Small intestine (tissue), 7 donors: ENCODE measurements around the gene ACSL4. TPM values are rescaled to one million over a fixed set of nuclear protein-coding genes. Genes with fewer than 3 reads are reported as not detected.

Experiments
- DNase-seq, 2 donors: peaks; one replicate each; pipeline versions ENCODE4 v3.0.0 to v3.0.0-alpha.2; 2013
- FAIRE-seq: peaks from 2 replicates; lab custom pipeline; 2012; peaks lifted over from hg19 to GRCh38; lab: Jason Lieb, UNC
- H3K27ac ChIP-seq, 3 donors: one replicate each; pipeline ENCODE4 v1.5.1; 2013; ENCODE audit warnings: low read length in 2 of 3, mild to moderate bottlenecking in 2 of 3, control low read depth in 1 of 3, inconsistent platforms in 1 of 3, low read depth in 1 of 3, moderate library complexity in 1 of 3
- H3K27me3 ChIP-seq, 3 donors: one replicate each; pipeline ENCODE4 v1.6.1; 2013; ENCODE audit warnings: low read length in 3 of 3, inconsistent platforms in 1 of 3; ENCODE audit not compliant: control insufficient read depth in 3 of 3, insufficient read depth in 3 of 3
- H3K36me3 ChIP-seq, 3 donors: one replicate each; pipeline ENCODE4 v1.6.1; 2013; ENCODE audit warnings: low read length in 3 of 3, inconsistent platforms in 1 of 3, low read depth in 1 of 3, mild to moderate bottlenecking in 1 of 3, moderate library complexity in 1 of 3; ENCODE audit not compliant: control insufficient read depth in 3 of 3, insufficient read depth in 2 of 3
- H3K4me1 ChIP-seq, 3 donors: one replicate each; pipeline ENCODE4 v1.6.1; 2013; ENCODE audit warnings: low read length in 2 of 3, inconsistent platforms in 1 of 3, low read depth in 1 of 3, mild to moderate bottlenecking in 1 of 3, moderate library complexity in 1 of 3; ENCODE audit not compliant: control insufficient read depth in 3 of 3, insufficient read depth in 2 of 3
- H3K4me3 ChIP-seq, 3 donors: one replicate each; pipeline ENCODE4 v1.5.1; 2013; ENCODE audit warnings: low read length in 3 of 3, control low read depth in 1 of 3, inconsistent platforms in 1 of 3, low read depth in 1 of 3, mild to moderate bottlenecking in 1 of 3, moderate library complexity in 1 of 3
- H3K9me3 ChIP-seq, 2 donors: one replicate each; pipeline ENCODE4 v1.6.1; 2013; ENCODE audit warnings: low read depth in 1 of 2, low read length in 1 of 2; ENCODE audit not compliant: control insufficient read depth in 2 of 2, insufficient read depth in 1 of 2
- WGBS, 3 donors: extraction: QIAGEN DNeasy Blood & Tissue Kit; methylation state at CpG; one replicate each; pipeline ENCODE4 v1.1.7; 2013; 5-methylcytosine and 5-hydroxymethylcytosine counted together
- polyA plus RNA-seq, 4 donors: library from polyadenylated mRNA; stranded (reverse) in 3 of 4; unstranded in 1 of 4; fragments of 200-250 nt in 3 of 4; fragments of 120-200 nt in 1 of 4; gene quantifications; one replicate each; pipeline versions ENCODE4 v1.2.1 to v1.2.3, GENCODE V29; 2013
- donor health status: healthy with polysubstance abuse.
- donor health status: control.
- donor health status: control.
- donor health status: Bipolar disorder and iron deficiency.
- donor health status: healthy.

ACSL4 gene
- polyA plus RNA-seq, 4 donors = 6.2 to 19.2 (median 7.7) TPM

GRCh38 chrX:109697855-109698254 is 35.2 kb downstream of the ACSL4 start:
- FAIRE-seq (no peak), DNase-seq (no peak)
- Histone ChIP-seq H3K4me1 (no peaks in the 10 kb centered on the region), H3K9me3 (no peaks in the 10 kb centered on the region), H3K27me3 (no peaks in the 10 kb centered on the region), H3K36me3 (no peaks in the 10 kb centered on the region), H3K4me3 (no peak overlapping the region), H3K27ac (no peak overlapping the region)
- 56 to 71% (median 60%) methylated on average over 2 of the region's 2 CpGs for WGBS, 3 donors

DNA sequence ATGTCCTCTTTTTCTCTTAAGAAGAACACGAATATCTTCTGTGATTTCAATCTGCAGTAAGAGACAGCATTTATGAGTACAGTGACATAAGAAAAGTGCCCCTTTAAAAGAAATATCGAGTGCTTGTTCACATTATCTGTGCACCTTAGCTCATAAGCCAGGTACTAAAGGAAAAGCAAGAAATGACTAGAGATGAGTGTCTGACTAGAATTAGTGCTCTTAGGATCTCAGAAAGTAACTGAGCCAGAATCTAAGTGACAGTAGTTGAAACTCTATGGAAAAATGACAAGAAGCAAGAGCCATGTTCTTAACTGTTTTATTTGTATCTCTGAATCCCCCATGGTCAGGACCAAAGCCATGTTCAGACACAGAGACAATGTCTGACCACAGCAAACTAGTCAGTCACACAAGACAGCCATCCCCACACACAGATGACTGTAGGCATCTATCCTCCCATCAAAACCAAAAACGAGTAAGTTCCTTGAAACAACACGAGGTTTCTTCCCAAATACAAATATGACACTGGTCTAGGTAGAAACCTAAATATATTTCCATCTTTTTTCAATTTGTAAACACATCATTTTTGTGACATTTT is 36.8 kb downstream of the ACSL4 start:
- FAIRE-seq = no peak
- Histone ChIP-seq H3K36me3 (no peaks in the 10 kb centered on the region), H3K9me3 (no peaks in the 10 kb centered on the region), H3K27ac (no peak overlapping the region), H3K4me1 (no peaks in the 10 kb centered on the region), H3K4me3 (no peak overlapping the region), H3K27me3 (no peaks in the 10 kb centered on the region)
- WGBS, 3 donors = 58 to 83% (median 77%) methylated on average over 4 of the region's 4 CpGs
- no peak for DNase-seq

- Histone ChIP-seq H3K4me1 (no peaks in the 10 kb centered on the region), H3K9me3 (no peaks in the 10 kb centered on the region), H3K36me3 (no peaks in the 10 kb centered on the region), H3K4me3 (no peak overlapping the region), H3K27me3 (no peaks in the 10 kb centered on the region), H3K27ac (no peak overlapping the region)
- 80 to 95% (median 86%) methylated on average over 3 of the region's 3 CpGs for WGBS, 3 donors
- DNase-seq (no peak), FAIRE-seq (no peak)
Observed at GRCh38 chrX:109695637-109696036, 37.4 kb downstream of the ACSL4 start.

DNA sequence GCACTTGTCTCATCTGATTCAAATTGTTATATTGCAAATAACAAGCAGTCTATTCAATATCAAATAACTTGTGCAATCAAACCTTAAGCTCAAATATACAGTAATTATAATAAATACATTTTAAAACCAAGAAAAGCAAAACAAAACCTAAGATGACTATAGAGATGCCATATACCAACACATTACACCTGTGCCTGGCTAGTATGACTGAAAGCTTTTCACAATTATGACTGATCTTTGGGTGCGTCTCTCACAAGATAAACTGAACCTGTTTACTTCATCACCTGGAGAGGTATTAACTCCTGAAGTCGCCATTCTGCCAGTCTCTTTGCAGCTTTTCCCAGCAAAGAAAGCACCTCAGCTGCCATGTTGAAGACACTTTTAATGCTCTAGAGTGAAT is 41.3 kb downstream of the ACSL4 start:
- no peak for DNase-seq
- H3K36me3 ChIP-seq = no peaks in the 10 kb centered on the region
- no peak overlapping the region for H3K27ac ChIP-seq
- no peaks in the 10 kb centered on the region for H3K27me3 ChIP-seq
- FAIRE-seq = no peak
- H3K4me3 ChIP-seq = no peak overlapping the region
- WGBS, 3 donors = 27 to 78% (median 29%) methylated on average over 2 of the region's 2 CpGs
- H3K9me3 ChIP-seq = no peaks in the 10 kb centered on the region
- H3K4me1 ChIP-seq = no peaks in the 10 kb centered on the region

- H3K27ac ChIP-seq = no peak overlapping the region
- H3K4me3 ChIP-seq = no peak overlapping the region
- no peaks in the 10 kb centered on the region for H3K36me3 ChIP-seq
- no peak for FAIRE-seq
- no peaks in the 10 kb centered on the region for H3K9me3 ChIP-seq
- H3K27me3 ChIP-seq = no peaks in the 10 kb centered on the region
- 42 to 67% (median 47%) methylated on average over 1 of the region's 1 CpG for WGBS, 3 donors
- H3K4me1 ChIP-seq = no peaks in the 10 kb centered on the region
- no peak for DNase-seq
Observed at GRCh38 chrX:109691277-109691676, 41.8 kb downstream of the ACSL4 start.

DNA sequence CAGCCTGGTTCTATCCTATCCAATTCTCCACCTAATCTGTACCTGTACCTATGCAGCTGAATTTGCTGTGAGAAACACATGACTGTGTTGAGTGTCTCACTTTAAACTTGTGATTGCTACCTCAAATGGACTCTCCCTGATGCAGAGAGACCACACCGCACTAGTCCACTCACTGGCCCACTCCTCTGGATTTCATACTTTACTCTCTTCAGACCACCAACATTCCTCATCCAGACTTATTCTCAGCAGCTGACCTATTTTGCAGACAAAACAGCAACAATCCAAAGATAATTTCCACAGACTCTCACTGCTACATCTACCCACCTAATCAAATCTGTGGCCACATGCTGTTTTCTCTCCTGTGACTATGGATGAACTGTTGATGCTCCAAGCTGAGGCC is 45.2 kb downstream of the ACSL4 start:
- Histone ChIP-seq H3K36me3 (no peaks in the 10 kb centered on the region), H3K4me3 (no peak overlapping the region), H3K27me3 (no peaks in the 10 kb centered on the region), H3K27ac (no peak overlapping the region), H3K4me1 (no peaks in the 10 kb centered on the region), H3K9me3 (no peaks in the 10 kb centered on the region)
- FAIRE-seq (no peak), DNase-seq (no peak)
- 92 to 100% (median 100%) methylated on average over 1 of the region's 1 CpG for WGBS, 3 donors

- Histone ChIP-seq H3K4me1 (no peaks in the 10 kb centered on the region), H3K4me3 (no peak overlapping the region), H3K27ac (no peak overlapping the region), H3K36me3 (peaks cover 0 to 2% (median 0%) of the 10 kb centered on the region in 3 donors), H3K9me3 (no peaks in the 10 kb centered on the region), H3K27me3 (no peaks in the 10 kb centered on the region)
- no peak for DNase-seq
- no peak for FAIRE-seq
- WGBS, 3 donors = 72 to 94% (median 84%) methylated on average over 2 of the region's 2 CpGs
Observed at GRCh38 chrX:109685656-109686078, 47.4 kb downstream of the ACSL4 start.

DNA sequence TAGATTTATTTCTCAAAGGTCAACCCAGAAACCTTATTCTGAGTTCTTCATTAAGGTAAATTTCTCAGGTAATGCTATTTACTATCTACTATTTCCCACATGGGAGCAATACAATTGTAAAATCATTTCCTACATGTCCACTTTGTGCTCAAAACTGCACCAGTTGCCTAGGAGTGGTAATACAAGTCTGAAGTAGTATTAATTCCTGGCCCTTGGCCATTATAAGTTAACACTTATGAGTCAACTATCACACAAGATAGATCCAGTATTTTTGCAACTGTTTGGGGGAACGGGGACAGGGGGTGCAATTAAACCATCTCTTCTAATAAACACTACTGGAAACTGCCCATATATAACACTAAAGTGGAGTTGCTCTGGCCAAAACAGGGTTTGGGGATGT is 48.9 kb downstream of the ACSL4 start:
- Histone ChIP-seq H3K9me3 (no peaks in the 10 kb centered on the region), H3K4me3 (no peak overlapping the region), H3K4me1 (no peaks in the 10 kb centered on the region), H3K27ac (no peak overlapping the region), H3K36me3 (peaks cover 0 to 2% (median 0%) of the 10 kb centered on the region in 3 donors), H3K27me3 (no peaks in the 10 kb centered on the region)
- FAIRE-seq (no peak), DNase-seq (no peak)
- 44 to 76% (median 71%) methylated on average over 1 of the region's 1 CpG for WGBS, 3 donors
